Cardiac septum (tissue), 1 donor: Measurements from ENCODE around the gene MAML1. TPM values are rescaled to one million over a fixed set of nuclear protein-coding genes. Genes with fewer than 3 reads are reported as not detected.
"Not testable (repeated sequence)": the region's sequence is repeated elsewhere in the genome, so short reads cannot be mapped to it uniquely, and the experiment has no call there.

Experiments
- DNase-seq: peaks from one replicate; pipeline ENCODE4 v3.0.0-alpha.2; 2020; ENCODE audit warnings: low spot score
- intact Hi-C: fragments of 100-400 bp; cut with DNase I; formaldehyde crosslinking; loops from one replicate; pipeline ENCODE4 v1.14.0; 2022
- total RNA-seq: library from RNA; stranded (reverse); fragmentation: NEBNext Ultra II Directional; extraction: Animal tissue kit (Norgen Biotek cat#: 25700); gene quantifications from one replicate; pipeline ENCODE4 v1.2.1, GENCODE V29; 2021
- donor health status: DM: no; HTN: no; CAD: no.

Gene MAML1
- total RNA-seq, 1 donor from 2014 or later, result 13.2 TPM

DNA sequence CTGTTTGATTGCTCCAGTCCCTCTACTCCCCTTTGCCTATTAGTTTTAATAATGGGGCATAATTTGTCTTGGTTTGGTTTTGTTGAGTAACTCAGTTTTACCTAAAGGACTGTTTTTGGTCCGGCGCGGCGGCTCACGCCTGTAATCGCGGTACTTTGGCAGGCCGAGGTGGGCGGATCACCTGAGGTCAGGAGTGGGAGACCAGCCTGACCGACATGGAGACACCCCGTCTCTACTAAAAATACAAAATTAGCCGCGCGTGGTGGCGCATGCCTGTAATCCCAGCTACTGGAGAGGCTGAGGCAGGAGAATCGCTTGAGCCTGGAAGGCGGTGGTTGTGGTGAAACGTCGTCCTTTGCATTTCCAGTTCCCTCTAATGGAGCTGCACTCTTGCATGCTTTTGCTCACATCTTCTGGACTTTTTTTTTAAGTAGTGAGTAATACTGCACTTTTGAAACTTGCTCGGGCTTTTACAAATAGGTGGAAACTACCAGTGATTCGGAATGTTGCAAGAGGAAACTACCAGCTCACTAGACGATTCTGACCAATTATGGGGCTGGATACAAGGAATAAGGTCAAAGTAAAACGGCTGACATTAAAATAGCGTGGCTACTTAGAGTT is 721 bp upstream of the MAML1 start:
- intact Hi-C loops, result loop anchor here (2.0 kb wide), 1 partner anchor 33 kb away; the partner anchor contains the start of gene CANX
- no peak for DNase-seq

DNA sequence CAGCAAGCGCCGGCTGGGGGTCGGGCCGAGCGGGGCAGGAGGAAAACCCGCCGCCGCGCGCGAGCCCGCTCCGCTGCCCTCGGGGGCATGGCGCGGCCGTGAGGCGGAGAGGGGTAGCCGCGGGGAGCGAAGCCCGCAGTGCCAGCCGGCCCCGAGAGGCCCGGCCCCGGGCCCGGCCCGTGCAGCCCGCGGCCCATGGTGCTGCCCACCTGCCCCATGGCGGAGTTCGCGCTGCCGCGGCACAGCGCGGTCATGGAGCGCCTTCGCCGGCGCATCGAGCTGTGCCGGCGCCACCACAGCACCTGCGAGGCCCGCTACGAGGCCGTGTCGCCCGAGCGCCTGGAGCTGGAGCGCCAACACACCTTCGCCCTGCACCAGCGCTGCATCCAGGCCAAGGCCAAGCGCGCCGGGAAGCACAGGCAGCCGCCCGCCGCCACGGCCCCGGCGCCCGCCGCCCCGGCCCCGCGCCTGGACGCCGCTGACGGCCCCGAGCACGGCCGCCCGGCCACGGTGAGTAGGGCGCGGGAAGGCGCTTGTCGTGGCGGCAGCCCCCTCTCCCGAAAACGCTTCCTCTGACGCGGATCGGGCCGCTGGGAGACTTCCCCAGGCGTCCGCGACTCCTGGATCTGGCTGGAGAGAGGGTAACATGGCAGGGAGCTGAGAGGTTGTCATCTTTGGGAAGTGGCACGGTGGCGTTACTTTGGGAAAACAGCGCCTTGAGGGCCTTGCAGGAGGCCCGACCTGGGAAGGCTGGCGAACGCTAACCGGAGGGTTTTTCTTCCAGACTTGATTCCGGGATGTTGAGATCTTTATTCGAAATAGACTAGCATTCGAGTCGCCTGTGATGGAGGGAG is 523 bp downstream of the MAML1 start:
- DNase-seq, result no peak
- intact Hi-C loops, result loop anchor here (2.0 kb wide), 1 partner anchor 34 kb away; the partner anchor contains the start of gene CANX

DNA sequence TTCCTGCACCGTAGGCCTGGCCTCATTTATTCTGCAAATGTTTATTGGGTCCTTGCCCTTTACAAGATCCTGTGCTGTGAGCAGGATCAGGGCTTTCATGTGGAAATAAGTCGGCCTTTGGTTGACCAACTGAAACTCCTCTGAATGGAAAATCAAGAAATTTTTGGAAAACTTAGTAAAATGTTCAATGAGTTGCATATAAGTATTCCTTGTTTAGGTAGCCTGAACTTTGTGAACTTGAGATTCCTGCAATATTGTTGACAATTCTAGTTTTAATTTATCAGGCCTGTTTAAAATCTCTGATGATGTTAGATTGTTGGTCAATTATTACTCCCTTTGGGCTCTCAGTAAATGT is 1.1 kb downstream of the MAML1 start:
- intact Hi-C loops, result loop anchor here (2.0 kb wide), 1 partner anchor 35 kb away; the partner anchor contains the start of gene CANX
- DNase-seq, result no peak

DNA sequence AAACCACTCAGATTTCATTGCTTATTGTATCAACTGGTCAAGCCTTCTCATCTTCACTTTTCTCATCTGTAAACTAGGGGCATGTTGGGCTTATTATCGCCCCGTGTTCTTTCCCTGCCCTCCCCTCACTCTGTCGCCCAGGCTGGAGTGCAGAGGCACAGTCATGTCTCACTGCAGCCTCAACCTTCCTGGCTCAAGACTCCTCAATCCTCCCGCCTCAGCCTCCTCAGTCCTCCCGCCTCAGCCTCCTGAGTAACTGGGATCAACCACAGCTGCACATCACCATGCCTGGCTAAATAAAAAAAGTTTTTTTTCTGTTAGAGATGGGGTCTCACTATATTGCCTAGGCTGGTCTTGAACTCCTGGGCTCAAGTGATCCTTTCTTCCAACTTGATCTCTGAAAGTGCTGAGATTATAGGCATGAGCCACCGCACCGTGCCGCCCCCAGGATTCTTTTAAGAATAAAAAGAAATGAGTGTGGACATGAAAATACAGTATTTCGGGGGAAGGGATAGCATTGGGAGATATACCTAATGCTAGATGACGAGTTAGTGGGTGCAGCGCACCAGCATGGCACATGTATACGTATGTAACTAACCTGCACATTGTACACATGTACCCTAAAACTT is 2.0 kb downstream of the MAML1 start:
- DNase-seq, result no peak
- intact Hi-C loops, result no loop called here

DNA sequence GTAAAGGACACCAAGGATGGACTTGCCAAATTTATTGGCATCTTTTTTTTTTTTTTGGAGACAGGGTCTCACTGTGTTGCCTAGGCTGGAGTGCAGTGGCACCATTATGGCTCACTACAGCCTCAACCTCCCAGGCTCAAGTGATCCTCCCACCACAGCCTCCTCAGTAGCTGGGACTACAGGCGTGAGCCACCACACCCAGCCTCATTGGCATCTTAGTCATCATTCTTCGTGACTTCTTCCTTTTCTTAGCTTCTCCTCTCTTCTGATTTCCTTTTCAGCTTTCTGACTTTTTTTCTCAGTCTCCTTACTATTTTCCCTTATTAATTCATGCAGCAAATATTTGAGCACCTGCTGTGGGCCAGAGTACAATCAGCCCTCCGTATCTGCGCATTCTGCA is 6.1 kb downstream of the MAML1 start:
- intact Hi-C loops, result no loop called here
- DNase-seq, result no peak

DNA sequence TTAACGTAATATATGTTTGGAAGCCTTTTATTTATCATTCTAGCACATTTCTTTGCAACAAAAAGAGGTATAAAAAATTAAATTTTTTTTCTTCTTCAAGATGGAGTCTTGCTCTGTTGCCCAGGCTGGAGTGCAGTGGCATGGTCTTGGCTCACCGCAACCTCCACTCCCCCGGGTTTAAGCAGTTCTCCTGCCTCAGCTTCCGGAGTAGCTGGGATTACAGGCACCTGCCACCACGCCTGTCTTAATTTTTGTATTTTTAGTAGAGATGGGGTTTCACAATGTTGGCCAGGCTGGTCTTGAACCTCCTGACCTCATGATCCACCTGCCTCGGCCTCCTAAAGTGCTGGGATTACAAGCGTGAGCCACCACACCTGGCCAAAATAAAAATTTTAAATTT is 11.5 kb downstream of the MAML1 start:
- DNase-seq, intact Hi-C loops: not testable (repeated sequence)

DNA sequence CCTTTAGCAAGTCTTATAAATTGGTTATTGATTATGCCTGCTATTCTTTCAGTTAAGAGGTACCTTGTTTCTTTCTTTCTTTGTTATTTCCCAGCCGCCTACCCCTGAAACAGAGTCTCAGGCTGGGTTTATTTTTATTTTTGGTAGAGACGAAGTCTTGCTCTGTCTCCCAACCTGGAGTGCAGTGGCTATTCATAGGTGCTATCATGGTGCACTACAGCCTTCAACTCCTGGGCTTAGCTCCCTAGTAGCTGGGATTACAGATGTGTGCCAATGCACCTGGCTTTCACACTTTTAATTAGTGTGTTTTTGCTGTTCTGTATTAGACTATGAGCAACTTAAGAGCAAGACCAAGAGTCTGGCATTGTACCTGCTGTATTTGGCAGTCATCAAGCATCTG is 14.2 kb downstream of the MAML1 start:
- DNase-seq, result no peak
- intact Hi-C loops, result no loop called here

DNA sequence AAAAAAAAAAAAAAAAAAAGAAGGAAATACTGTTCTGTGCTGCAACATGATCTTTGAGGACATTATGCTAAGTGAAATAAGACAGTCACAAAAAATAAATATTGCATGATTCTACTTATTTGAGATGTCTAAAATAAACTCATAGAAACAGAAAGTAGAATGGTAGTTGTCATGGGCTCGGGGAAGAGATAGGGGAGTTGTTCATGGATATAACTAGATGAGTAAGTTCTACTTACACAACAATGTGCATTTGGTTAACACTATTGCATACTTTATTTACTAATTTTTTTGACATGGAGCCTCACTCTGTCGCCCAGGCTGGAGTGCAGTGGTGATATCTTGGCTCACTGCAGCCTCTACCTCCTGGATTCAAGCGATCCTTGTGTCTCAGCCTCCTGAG is 15.2 kb downstream of the MAML1 start:
- intact Hi-C loops, result no loop called here
- DNase-seq, result no peak

DNA sequence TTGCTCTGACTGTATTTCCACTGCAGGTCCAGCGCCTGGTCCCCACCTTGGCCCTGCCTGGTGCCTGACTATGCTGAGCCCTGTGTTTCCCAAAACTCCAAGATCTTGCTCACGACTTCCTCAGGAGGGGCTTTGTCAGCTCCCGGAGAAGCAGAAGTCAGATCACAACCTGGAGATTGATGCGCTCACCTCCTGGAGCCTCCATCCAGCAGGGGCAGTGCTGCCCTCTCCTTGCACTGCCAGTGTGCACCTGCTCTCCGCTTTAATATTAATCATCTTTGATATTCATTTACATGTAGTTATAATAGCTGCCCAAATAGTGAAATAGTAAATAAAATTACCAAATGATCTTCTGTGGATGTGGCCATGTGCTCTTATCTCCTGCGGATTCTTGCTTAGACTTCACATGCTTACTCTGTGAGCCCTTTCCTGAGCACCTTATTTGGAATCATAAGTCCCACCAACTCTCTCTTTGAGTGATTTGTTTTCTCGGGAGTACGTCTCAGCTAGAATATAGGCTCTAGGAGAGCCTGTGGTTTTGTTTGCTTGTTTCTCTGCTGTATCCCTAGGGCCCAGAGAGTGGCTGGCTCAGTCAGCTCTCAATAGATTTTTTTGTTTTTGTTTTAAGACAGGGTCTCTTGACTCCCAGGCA is 17.4 kb downstream of the MAML1 start:
- intact Hi-C loops, result no loop called here
- DNase-seq, result no peak

DNA sequence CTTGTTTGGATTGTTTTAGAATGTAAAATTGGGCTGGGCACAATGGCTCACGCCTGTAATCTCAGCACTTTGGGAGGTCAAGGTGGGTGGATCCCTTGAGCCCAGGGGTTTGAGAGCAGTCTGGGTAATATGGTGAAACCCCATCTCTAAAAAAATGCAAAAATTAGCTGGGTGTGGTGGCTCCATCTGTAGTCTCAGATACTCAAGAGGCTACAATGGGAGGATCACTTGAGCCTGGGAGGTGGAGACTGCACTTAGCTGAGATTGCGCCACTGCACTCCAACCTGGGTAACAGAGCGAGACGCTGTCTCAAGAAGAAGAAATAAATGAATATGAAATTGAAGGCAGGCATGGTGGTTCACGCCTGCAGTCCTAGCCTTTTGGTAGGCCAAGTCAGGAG is 21.3 kb downstream of the MAML1 start:
- intact Hi-C loops, result no loop called here
- DNase-seq, result no peak

DNA sequence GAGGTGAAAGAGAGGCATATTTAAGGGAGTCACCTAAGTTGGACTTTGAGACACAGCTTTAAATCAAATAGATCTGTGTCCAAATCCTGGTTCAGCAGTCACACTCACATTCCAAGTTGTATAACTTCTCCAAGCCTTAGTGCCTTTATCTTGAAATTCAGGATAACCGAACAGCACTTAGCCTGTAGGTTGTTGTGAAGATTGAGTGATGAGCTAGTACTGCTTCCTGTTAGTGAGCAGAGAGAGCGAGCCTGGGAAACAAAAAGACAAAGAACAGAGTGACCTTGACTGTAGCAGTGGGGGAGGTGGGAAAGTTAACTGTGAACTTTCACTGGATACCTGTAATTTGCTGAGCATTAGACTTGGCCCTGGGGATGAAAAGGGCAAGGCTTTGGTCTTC is 22.4 kb downstream of the MAML1 start:
- intact Hi-C loops, result no loop called here
- no peak for DNase-seq

DNA sequence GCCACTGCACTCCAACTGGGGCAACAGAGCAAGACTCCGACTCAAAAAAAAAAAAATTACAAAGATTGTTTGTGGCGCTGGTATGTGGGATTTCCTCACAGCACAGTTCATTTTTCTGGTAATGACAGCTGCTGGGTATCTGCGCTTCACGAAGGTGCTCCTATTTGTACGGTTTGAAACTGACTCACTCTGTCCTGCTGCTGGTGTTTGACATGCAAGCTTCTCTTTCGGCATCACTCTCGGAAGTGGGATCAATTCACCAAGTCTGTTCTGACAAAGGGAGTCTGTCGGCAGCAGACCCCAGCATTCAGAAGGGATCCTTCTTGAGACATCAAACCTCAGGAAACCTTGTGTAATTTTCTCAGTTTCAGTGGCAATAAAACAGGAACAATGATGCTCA is 26.3 kb downstream of the MAML1 start:
- DNase-seq, result peak; percentile 64
- intact Hi-C loops, result no loop called here

DNA sequence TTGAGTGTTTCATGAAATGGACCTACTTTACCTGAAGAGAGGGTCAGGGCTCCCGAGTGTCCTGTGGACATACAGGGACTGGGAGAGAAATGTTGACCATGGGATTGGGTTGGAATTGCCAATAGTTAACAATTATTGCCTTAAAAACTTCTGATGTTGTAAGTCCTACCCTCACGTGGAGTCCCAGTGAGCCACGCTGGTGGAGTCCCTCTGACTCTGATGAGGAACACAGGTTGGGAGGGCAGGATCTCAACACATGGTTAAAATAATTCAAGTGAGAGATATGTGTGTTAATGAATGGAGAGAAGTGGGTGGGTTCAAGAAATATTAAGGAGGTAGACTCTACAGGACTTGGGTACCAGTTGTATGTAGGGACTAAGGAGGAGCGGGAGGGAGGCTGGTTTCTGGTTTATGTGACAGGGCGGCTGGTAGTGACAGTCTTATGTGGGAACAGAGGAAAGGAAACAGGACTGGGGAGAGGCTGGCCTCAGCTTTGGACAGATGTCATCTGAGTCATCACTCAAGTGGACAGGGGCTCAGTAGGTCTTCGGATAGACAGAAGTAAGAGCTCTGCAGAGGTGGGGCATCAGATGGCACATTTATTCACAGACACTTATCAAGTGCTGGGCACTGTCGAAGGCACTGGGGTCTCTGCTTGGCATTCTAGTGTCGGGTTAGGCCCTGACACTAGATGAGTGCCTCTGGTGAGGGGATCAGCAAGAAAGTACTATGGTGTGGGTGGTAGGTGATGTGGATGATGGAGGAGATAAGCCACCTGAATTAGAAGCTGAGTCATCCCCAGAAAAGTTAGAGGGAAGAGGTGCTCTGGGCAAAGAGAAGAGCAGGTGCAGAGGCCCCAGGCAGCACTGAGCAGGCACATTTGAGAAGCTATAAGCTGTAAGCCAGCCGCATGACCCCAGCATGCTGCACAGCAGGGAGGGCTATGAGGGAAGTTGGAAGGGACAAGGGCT is 27.2 kb downstream of the MAML1 start:
- intact Hi-C loops, result loop anchor here (5.0 kb wide), 1 partner anchor 698 kb away; the partner anchor contains the start of gene ZNF354C
- DNase-seq, result peak; percentile 65

DNA sequence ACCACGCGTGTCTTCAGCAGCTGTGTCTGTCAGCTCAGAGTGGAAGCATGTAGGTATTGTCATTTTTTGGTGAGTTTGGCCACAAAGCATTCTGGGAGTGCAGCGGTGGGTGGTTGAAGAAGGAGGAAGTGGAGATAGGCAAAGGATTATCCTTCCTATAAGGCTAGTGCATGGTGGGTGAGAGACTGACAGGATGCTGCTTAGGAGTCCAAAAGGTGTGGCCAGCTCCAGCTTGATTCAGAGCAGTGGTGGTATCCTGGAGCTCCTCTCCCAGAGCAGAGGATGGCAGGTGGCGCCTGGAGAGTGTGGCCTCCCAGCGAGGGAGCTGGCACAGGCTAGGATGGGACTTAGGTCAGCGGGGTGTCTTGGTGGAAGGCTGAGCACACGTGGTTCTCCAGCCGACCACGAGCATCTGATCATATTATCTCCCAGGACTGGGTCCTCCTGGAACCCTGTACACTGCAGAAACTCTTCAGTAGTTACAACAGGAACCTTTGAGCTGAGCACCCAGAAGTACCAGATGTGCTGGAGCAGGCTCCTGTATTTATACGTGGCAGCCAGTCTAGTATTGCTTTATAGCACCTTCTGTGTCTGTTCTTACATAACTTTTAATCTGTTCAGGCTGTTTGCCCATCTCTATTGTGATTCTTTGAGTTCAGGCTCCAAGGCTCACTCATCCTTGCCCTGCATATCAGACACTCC is 29.6 kb downstream of the MAML1 start:
- intact Hi-C loops, result loop anchor here (5.0 kb wide), 1 partner anchor 700 kb away; the partner anchor contains the start of gene ZNF354C

DNA sequence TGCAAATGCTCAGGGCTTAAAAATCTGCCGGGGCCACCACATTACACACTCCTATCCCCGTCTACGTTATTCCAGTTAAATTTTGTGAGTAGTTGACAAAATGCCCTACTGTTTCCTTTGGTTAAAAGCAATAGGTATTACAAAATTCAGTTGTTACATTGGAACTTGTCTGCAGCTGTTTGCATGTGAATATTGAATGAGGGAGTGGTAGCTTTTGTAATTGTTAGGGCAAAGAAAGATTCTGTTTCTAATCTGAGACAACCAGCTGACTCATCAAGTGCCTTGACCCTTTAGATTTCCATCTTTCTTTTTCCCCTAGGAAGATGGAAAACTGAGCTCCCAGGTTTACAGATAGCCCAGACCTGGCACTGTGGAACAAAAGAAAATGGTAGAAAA is 30.2 kb downstream of the MAML1 start:
- intact Hi-C loops, result loop anchor here (5.0 kb wide), 1 partner anchor 700 kb away; the partner anchor contains the start of gene ZNF354C
- DNase-seq, result no peak

More for the DNA sequence above, 29.6 kb downstream of the MAML1 start:
- DNase-seq, result peak; percentile 71

DNA sequence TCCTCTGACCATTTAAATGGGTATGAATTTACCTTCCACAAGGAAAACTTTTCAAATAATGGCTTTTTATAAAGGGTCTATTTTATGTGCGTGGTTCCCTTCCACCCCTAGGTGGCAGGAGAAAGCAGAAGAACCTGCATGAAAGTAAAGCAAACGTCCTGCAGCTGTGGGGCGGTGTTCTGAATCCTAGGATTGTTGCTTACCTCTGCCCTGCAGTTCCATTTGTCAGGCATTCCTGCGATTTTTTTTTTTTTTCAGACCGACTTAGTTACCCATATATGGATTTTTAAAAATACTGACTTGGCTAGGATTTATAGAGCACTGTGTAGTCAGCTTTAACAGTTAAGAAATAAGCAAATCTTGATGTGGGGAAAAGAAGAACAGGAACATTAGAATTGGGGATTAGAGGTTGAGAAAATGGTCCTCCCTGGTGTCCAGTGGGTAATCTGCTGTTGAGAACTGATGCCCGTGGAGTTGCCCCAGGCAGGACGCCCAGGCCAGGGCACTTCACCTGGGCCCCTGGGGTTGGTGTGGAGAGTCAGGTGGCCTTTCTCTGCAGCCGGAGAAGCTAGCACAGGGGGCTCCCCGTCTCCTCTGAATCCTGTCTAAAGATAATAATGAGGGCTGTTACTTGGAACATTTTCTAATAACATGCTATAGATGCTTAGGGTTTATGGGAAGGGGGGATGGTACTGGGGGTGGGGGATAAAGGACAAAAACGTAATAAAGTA is 30.8 kb downstream of the MAML1 start:
- intact Hi-C loops, result loop anchor here (5.0 kb wide), 1 partner anchor 701 kb away; the partner anchor contains the start of gene ZNF354C
- DNase-seq, result no peak

DNA sequence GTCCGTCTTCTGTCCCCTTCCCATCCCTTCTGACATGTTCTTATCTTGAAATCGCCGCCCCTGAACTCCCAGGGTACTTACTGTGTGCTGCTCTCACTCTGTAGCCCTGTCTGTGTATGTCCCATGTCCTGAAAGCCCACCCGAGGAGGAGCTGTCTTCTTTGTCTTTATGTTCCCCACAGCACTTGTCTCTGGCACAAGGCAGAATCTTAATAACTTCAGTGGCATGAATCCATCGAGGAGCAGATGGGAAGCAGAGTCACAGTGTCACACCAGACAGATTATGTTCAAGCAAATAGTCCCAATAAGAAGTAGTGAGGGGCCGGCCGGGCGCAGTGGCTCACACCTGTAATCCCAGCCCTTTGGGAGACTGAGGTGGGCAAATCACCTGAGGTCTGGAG is 31.4 kb downstream of the MAML1 start:
- DNase-seq, result no peak
- intact Hi-C loops, result loop anchor here (1.0 to 5.0 kb wide), 2 partner anchors 32 to 702 kb away; partner anchors contain the start of gene ZNF354C
